ENCODE data around the gene C17orf78. TPM values are rescaled to one million over a fixed set of nuclear protein-coding genes. Genes with fewer than 3 reads are reported as not detected.

The C17orf78 gene
- total and polyA plus RNA-seq, 2 of the 13 experiments (the other 11 are each of a cell fraction or from before 2014, with no cell fraction given): not detected

DNA sequence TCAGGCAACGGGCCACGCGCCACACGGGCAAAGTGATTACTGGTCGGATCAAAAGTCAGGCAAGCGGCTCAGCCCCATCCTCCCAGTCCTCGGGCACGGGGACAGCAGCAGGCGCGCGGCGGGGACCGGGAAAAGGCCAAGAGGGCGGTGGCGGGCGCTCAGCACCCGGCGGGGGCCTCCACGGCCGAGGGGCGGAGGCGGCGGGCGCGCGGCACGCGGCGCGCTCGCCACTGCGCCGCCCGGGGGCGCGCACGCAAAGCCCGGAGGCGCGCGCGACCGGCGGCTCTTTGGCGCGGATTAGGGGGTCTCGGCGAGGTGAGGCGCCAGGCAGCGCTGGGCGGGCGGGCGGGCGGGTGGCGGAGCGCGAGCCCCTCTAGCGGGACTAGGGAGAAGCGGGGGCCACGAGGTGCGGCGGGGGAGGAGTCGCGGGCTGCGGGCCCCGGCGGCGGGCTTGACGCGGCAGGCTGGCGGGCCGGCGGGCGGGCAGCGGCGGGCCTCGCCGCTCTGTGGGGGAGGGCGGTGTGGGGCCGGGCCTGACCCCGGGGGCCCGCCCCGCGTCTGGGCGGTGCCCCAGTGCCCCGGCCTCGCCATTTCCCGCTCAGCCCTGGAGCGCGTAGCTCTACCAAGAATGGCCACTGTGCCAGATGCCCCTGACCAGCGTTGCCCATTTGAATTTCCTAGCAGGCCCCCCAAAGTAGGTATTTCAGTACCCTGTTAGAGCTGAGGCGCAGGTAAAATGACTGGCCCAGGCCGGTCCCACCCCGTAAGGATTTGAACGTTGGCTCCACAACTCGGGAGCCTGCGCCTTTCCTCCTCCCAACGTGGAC is 31.1 kb downstream of the C17orf78 start, which contains the start of the genes ACACA and TADA2A (continued):
- TF ChIP-seq, protein P1, sequence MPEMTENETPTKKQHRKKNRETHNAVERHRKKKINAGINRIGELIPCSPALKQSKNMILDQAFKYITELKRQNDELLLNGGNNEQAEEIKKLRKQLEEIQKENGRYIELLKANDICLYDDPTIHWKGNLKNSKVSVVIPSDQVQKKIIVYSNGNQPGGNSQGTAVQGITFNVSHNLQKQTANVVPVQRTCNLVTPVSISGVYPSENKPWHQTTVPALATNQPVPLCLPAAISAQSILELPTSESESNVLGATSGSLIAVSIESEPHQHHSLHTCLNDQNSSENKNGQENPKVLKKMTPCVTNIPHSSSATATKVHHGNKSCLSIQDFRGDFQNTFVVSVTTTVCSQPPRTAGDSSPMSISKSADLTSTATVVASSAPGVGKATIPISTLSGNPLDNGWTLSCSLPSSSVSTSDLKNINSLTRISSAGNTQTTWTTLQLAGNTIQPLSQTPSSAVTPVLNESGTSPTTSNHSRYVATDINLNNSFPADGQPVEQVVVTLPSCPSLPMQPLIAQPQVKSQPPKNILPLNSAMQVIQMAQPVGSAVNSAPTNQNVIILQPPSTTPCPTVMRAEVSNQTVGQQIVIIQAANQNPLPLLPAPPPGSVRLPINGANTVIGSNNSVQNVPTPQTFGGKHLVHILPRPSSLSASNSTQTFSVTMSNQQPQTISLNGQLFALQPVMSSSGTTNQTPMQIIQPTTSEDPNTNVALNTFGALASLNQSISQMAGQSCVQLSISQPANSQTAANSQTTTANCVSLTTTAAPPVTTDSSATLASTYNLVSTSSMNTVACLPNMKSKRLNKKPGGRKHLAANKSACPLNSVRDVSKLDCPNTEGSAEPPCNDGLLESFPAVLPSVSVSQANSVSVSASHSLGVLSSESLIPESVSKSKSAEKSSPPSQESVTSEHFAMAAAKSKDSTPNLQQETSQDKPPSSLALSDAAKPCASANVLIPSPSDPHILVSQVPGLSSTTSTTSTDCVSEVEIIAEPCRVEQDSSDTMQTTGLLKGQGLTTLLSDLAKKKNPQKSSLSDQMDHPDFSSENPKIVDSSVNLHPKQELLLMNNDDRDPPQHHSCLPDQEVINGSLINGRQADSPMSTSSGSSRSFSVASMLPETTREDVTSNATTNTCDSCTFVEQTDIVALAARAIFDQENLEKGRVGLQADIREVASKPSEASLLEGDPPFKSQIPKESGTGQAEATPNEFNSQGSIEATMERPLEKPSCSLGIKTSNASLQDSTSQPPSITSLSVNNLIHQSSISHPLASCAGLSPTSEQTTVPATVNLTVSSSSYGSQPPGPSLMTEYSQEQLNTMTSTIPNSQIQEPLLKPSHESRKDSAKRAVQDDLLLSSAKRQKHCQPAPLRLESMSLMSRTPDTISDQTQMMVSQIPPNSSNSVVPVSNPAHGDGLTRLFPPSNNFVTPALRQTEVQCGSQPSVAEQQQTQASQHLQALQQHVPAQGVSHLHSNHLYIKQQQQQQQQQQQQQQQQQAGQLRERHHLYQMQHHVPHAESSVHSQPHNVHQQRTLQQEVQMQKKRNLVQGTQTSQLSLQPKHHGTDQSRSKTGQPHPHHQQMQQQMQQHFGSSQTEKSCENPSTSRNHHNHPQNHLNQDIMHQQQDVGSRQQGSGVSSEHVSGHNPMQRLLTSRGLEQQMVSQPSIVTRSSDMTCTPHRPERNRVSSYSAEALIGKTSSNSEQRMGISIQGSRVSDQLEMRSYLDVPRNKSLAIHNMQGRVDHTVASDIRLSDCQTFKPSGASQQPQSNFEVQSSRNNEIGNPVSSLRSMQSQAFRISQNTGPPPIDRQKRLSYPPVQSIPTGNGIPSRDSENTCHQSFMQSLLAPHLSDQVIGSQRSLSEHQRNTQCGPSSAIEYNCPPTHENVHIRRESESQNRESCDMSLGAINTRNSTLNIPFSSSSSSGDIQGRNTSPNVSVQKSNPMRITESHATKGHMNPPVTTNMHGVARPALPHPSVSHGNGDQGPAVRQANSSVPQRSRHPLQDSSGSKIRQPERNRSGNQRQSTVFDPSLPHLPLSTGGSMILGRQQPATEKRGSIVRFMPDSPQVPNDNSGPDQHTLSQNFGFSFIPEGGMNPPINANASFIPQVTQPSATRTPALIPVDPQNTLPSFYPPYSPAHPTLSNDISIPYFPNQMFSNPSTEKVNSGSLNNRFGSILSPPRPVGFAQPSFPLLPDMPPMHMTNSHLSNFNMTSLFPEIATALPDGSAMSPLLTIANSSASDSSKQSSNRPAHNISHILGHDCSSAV (CRISPR knock-in tag; IDR thresholded peaks at IDR 0.05; ENCODE audit: borderline replicate concordance): no peak
- TF ChIP-seq, protein P2, sequence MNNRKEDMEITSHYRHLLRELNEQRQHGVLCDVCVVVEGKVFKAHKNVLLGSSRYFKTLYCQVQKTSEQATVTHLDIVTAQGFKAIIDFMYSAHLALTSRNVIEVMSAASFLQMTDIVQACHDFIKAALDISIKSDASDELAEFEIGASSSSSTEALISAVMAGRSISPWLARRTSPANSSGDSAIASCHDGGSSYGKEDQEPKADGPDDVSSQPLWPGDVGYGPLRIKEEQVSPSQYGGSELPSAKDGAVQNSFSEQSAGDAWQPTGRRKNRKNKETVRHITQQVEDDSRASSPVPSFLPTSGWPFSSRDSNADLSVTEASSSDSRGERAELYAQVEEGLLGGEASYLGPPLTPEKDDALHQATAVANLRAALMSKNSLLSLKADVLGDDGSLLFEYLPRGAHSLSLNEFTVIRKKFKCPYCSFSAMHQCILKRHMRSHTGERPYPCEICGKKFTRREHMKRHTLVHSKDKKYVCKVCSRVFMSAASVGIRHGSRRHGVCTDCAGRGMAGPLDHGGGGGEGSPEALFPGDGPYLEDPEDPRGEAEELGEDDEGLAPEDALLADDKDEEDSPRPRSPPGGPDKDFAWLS (CRISPR knock-in tag; IDR thresholded peaks at IDR 0.05; ENCODE audit: borderline replicate concordance): no peak
- TF ChIP-seq ZNF550 (CRISPR knock-in tag; IDR thresholded peaks at IDR 0.05; ENCODE audit: borderline replicate concordance): no peak
- TF ChIP-seq SIX1 (CRISPR knock-in tag; IDR thresholded peaks at IDR 0.05; ENCODE audit: borderline replicate concordance): no peak
- no peak for TF ChIP-seq ZNF772 (CRISPR knock-in tag; IDR thresholded peaks at IDR 0.05)
- peak; percentile 50 for TF ChIP-seq GABPB1 (CRISPR knock-in tag; IDR thresholded peaks at IDR 0.05)
- TF ChIP-seq ZNF24 (IDR thresholded peaks at IDR 0.05): no peak
- TF ChIP-seq KLF15 (CRISPR knock-in tag; IDR thresholded peaks at IDR 0.05; ENCODE audit: borderline replicate concordance): 0 out of 2 replicates have a peak, but pooled peaks have one; percentile 65
- TF ChIP-seq, protein P3, sequence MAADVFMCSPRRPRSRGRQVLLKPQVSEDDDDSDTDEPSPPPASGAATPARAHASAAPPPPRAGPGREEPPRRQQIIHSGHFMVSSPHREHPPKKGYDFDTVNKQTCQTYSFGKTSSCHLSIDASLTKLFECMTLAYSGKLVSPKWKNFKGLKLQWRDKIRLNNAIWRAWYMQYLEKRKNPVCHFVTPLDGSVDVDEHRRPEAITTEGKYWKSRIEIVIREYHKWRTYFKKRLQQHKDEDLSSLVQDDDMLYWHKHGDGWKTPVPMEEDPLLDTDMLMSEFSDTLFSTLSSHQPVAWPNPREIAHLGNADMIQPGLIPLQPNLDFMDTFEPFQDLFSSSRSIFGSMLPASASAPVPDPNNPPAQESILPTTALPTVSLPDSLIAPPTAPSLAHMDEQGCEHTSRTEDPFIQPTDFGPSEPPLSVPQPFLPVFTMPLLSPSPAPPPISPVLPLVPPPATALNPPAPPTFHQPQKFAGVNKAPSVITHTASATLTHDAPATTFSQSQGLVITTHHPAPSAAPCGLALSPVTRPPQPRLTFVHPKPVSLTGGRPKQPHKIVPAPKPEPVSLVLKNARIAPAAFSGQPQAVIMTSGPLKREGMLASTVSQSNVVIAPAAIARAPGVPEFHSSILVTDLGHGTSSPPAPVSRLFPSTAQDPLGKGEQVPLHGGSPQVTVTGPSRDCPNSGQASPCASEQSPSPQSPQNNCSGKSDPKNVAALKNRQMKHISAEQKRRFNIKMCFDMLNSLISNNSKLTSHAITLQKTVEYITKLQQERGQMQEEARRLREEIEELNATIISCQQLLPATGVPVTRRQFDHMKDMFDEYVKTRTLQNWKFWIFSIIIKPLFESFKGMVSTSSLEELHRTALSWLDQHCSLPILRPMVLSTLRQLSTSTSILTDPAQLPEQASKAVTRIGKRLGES (CRISPR knock-in tag; IDR thresholded peaks at IDR 0.05; ENCODE audit: borderline replicate concordance): 0 out of 2 replicates have a peak, but pooled peaks have one; percentile 48
- no peak for TF ChIP-seq RELA (CRISPR knock-in tag; IDR thresholded peaks at IDR 0.05)
- no peak for TF ChIP-seq ZNF367 (CRISPR knock-in tag; IDR thresholded peaks at IDR 0.05; ENCODE audit: borderline replicate concordance)
- TF ChIP-seq TRIM24 (CRISPR knock-in tag; IDR thresholded peaks at IDR 0.05): no peak
- TF ChIP-seq ZSCAN29 (CRISPR knock-in tag; conservative IDR thresholded peaks at IDR 0.05): 0 out of 2 replicates have a peak, but pooled peaks have one; percentile 59
- no peak; the same call in 1 of the 2 replicates for TF ChIP-seq NFKB2 (CRISPR knock-in tag; IDR thresholded peaks at IDR 0.05; ENCODE audit: borderline replicate concordance)
- TF ChIP-seq, protein P4, sequence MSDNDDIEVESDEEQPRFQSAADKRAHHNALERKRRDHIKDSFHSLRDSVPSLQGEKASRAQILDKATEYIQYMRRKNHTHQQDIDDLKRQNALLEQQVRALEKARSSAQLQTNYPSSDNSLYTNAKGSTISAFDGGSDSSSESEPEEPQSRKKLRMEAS (IDR thresholded peaks at IDR 0.05): peak; percentile 75
